ENCODE data around the gene TSPAN12.

- no peak for TF ChIP-seq CTCF (IDR thresholded peaks at IDR 0.05)
- TF ChIP-seq POLR2A (IDR thresholded peaks at IDR 0.05), result no peak
- no peak for TF ChIP-seq EP300 (IDR thresholded peaks at IDR 0.05)
Measured at GRCh38 chr7:120843109-120843508, 14.8 kb downstream of the TSPAN12 start.
